PFSK-1 (cell line): ENCODE measurements around the gene GNRHR.

Experiments used
- FOXP2 ChIP-seq: optimal IDR thresholded peaks from 2 replicates; pipeline ENCODE3; 2011; ENCODE audit warnings: borderline replicate concordance, control low read depth, inconsistent platforms; ENCODE audit not compliant: insufficient read depth; ENCODE audit errors: extremely low read length, extremely low read depth
- POLR2AphosphoS5 ChIP-seq: IDR thresholded peaks from 2 replicates; pipeline ENCODE4 v1.6.1; 2012; ENCODE audit warnings: low read depth, mild to moderate bottlenecking, control low read depth, low read length, moderate library complexity
- SIN3A ChIP-seq: IDR thresholded peaks from 2 replicates; pipeline ENCODE4 v1.6.1; 2012; ENCODE audit warnings: mild to moderate bottlenecking, low read length, moderate library complexity, borderline replicate concordance; ENCODE audit not compliant: insufficient read depth
- TAF1 ChIP-seq: IDR thresholded peaks from 2 replicates; pipeline ENCODE4 v1.6.1; 2012; ENCODE audit warnings: low read length, control low read depth, borderline replicate concordance; ENCODE audit not compliant: insufficient read depth
- TF ChIP-seq, protein P1 (sequence below), 2 experiments: IDR thresholded peaks; 2 replicates each; pipeline versions ENCODE4 v1.6.1 to v1.8.0; 2011 to 2012; ENCODE audit warnings: low read depth in 2 of 2, low read length in 2 of 2, control low read depth in 1 of 2, inconsistent platforms in 1 of 2, mild to moderate bottlenecking in 1 of 2, moderate library complexity in 1 of 2; ENCODE audit not compliant: insufficient read depth in 1 of 2

GNRHR gene

DNA sequence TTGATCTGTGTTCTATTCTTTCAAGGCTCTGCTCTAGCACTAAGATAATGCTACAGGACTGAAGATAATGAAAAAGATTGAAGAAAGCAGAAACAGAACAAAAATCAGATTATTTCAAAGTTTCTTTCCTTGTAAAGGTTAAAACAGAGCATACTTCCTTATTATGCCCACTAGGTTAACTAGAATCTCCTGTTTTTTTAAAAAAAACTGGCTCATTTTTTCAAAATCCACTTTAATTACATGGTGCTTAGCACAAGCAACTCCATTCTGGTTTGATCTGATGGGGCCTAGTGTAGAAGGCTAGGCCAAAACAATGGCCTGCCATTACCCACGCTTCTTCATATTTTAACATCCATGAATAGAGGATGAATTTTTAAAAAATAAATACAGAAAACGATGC, 52.0 kb downstream of the GNRHR start:
- TF ChIP-seq, protein P1, sequence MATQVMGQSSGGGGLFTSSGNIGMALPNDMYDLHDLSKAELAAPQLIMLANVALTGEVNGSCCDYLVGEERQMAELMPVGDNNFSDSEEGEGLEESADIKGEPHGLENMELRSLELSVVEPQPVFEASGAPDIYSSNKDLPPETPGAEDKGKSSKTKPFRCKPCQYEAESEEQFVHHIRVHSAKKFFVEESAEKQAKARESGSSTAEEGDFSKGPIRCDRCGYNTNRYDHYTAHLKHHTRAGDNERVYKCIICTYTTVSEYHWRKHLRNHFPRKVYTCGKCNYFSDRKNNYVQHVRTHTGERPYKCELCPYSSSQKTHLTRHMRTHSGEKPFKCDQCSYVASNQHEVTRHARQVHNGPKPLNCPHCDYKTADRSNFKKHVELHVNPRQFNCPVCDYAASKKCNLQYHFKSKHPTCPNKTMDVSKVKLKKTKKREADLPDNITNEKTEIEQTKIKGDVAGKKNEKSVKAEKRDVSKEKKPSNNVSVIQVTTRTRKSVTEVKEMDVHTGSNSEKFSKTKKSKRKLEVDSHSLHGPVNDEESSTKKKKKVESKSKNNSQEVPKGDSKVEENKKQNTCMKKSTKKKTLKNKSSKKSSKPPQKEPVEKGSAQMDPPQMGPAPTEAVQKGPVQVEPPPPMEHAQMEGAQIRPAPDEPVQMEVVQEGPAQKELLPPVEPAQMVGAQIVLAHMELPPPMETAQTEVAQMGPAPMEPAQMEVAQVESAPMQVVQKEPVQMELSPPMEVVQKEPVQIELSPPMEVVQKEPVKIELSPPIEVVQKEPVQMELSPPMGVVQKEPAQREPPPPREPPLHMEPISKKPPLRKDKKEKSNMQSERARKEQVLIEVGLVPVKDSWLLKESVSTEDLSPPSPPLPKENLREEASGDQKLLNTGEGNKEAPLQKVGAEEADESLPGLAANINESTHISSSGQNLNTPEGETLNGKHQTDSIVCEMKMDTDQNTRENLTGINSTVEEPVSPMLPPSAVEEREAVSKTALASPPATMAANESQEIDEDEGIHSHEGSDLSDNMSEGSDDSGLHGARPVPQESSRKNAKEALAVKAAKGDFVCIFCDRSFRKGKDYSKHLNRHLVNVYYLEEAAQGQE (IDR thresholded peaks at IDR 0.05; ENCODE audit: insufficient read depth in 1 of 2, low read depth in 2 of 2, low read length in 2 of 2) = no peak
- TF ChIP-seq SIN3A (no peak), TAF1 (no peak), FOXP2 (no peak), POLR2AphosphoS5 (no peak)

DNA sequence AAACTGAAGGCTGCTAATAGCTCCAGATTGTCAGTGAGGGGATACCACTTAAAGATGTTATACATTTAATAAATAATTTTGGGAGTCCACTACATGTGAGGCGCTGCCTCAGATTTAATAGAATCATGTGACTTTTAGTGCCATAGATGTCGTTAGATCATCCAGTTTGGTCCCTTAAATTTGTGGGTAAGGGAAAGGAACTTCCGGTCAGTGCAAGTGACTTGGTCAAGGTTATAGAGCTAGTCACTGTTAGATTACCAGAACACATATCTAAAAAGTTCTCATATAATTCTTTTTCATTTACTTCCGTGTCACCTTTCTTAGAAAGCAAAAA, 52.7 kb downstream of the GNRHR start:
- no peak for TF ChIP-seq SIN3A
- TF ChIP-seq POLR2AphosphoS5 = no peak
- TF ChIP-seq TAF1 = no peak
- no peak for TF ChIP-seq FOXP2
- TF ChIP-seq, protein P1 (IDR thresholded peaks at IDR 0.05; ENCODE audit: insufficient read depth in 1 of 2, low read depth in 2 of 2, low read length in 2 of 2) = no peak

DNA sequence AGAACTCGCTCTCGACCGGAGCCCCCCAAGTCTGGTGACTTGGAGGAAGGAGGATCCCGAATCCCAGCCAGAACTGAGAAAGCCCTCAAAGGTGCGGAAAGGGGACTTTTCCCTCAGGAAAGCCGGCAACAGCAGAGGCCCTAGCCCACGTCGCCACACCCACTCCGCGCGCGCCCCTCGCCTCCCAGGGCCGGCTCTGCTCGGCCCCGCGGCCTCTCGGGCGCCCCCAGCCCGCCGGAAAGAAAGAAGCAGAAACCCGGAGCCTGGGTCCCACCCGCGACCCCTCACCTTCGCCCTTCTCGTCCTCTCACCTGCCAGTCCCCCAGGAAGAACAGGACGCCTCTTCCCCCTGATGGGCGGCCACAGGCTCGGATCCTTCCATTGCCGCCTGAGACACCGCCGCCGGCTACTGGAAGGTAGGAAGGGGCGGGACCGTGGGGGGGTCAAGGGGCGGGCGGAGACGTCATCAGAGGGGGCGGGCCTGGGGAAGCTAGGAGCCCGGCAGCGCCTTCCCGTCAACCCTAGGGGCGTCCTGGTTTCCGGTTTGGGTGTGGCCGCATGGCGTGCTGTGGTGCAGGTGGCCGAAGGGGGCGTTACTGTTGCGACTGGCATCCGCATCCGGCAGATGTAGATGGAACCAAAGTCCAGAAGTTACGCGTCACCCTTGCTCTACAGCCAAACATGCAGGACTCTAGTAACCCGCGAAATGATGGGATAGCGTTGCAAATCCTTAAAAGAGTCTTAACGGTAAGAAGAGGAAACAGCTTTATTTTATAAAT, 53.3 kb downstream of the GNRHR start, which contains the start of gene UBA6:
UBA6 (minus strand) TSS at position 418 of the 779 bp plus-strand sequence; CDS start at position 382, 36 bp downstream.
- peak; percentile 71; the same call in 1 of the 2 replicates for TF ChIP-seq TAF1
- TF ChIP-seq, protein P1 (IDR thresholded peaks at IDR 0.05; ENCODE audit: insufficient read depth in 1 of 2, low read depth in 2 of 2, low read length in 2 of 2) = 0 out of 4 replicates have a peak, but pooled peaks of 1 of the 2 experiments have one; percentile 36
- peak; percentile 75 for TF ChIP-seq POLR2AphosphoS5
- peak; percentile 75 for TF ChIP-seq FOXP2
- TF ChIP-seq SIN3A = peak; percentile 73; the same call in 1 of the 2 replicates

DNA sequence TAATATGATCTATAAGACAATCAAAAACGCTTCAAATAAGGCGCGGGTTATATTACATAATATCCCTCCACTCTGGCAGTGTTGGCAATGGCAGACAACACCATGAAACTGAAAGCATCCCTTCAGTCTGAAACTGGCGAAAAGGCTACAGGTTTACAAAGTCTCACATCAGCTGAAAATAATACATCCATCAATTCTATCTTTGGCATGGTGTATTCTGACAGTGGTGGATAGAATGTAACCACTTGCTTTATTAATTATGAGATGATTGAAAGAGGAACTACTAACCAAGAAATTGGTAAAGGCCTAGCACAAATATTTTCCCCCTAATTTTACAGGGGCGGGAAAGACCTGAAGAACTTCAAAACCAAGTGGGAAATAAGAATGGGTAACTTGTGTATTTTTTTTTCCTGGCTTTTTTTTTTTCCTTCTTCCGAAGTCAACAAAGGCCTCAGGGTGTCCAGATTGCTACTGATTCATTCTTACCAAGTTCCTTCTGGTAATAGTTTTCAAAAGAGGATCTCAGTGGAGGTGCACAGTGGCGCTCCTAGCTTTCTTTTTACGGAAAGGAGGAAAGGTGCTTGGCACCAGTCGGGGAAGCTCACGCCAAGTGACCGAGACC, 54.0 kb downstream of the GNRHR start:
- TF ChIP-seq, protein P1 (IDR thresholded peaks at IDR 0.05; ENCODE audit: insufficient read depth in 1 of 2, low read depth in 2 of 2, low read length in 2 of 2) = no peak
- TF ChIP-seq TAF1 (no peak), FOXP2 (no peak), POLR2AphosphoS5 (no peak), SIN3A (no peak)
